Neuronal stem cell (in vitro differentiated cells): ENCODE measurements around the gene GNG3. TPM values are rescaled to one million over a fixed set of nuclear protein-coding genes. Genes with fewer than 3 reads are reported as not detected.

Experiments used
- DNase-seq: peaks from one replicate; pipeline ENCODE4 v3.0.0-alpha.2; 2013; ENCODE audit warnings: low spot score
- H2AFZ ChIP-seq: one replicate; pipeline ENCODE4 v1.6.1; 2013; ENCODE audit warnings: mild to moderate bottlenecking, low read length, inconsistent platforms
- H2AK5ac ChIP-seq: 2 replicates; pipeline ENCODE4 v1.6.1; 2013; ENCODE audit warnings: low read depth, mild to moderate bottlenecking, inconsistent platforms, low read length, moderate library complexity, mixed read lengths
- H2BK120ac ChIP-seq: 2 replicates; pipeline ENCODE4 v1.6.1; 2013; ENCODE audit warnings: low read depth, mild to moderate bottlenecking, inconsistent platforms, low read length, moderate library complexity, mixed read lengths
- H2BK12ac ChIP-seq: one replicate; pipeline ENCODE4 v1.6.1; 2013; ENCODE audit warnings: low read length, inconsistent platforms
- H2BK15ac ChIP-seq: 2 replicates; pipeline ENCODE4 v1.6.1; 2013; ENCODE audit warnings: mild to moderate bottlenecking, low read length, inconsistent platforms, mixed read lengths
- H2BK5ac ChIP-seq: one replicate; pipeline ENCODE4 v1.6.1; 2013; ENCODE audit warnings: inconsistent platforms, mild to moderate bottlenecking, low read length, moderate library complexity
- H3K14ac ChIP-seq: one replicate; pipeline ENCODE4 v1.6.1; 2013; ENCODE audit warnings: low read length, inconsistent platforms
- H3K18ac ChIP-seq: 2 replicates; pipeline ENCODE4 v1.6.1; 2013; ENCODE audit warnings: low read length, inconsistent platforms
- H3K23ac ChIP-seq: 2 replicates; pipeline ENCODE4 v1.6.1; 2013; ENCODE audit warnings: low read depth, mild to moderate bottlenecking, mixed read lengths, low read length, inconsistent platforms; ENCODE audit not compliant: poor library complexity
- H3K27ac ChIP-seq: replicated peaks from 3 replicates; pipeline ENCODE4 v1.5.1; 2013; ENCODE audit warnings: low read length, inconsistent platforms
- H3K27me3 ChIP-seq, 3 experiments: 2 replicates each; pipeline ENCODE4 v1.6.1; 2013; ENCODE audit warnings: low read length in 3 of 3, mild to moderate bottlenecking in 2 of 3, inconsistent platforms in 1 of 3, low read depth in 1 of 3, mixed read lengths in 1 of 3, moderate library complexity in 1 of 3; ENCODE audit not compliant: control insufficient read depth in 3 of 3, insufficient read depth in 3 of 3
- H3K36me3 ChIP-seq, 2 donors: replicated peaks in 1 of 2; 2 replicates each; pipeline ENCODE4 v1.6.1; 2013; ENCODE audit warnings: low read length in 2 of 2; ENCODE audit not compliant: control insufficient read depth in 2 of 2, insufficient read depth in 2 of 2
- H3K4ac ChIP-seq: 2 replicates; pipeline ENCODE4 v1.6.1; 2013; ENCODE audit warnings: inconsistent platforms, mild to moderate bottlenecking, low read length, moderate library complexity
- H3K4me1 ChIP-seq, 2 donors: 1 replicate in 1 of 2; 2 replicates in 1 of 2; pipeline ENCODE4 v1.6.1; 2013; ENCODE audit warnings: low read length in 2 of 2, low read depth in 1 of 2; ENCODE audit not compliant: control insufficient read depth in 2 of 2, insufficient read depth in 1 of 2
- H3K4me2 ChIP-seq: one replicate; pipeline ENCODE4 v1.6.1; 2013; ENCODE audit warnings: mild to moderate bottlenecking, low read length, inconsistent platforms; ENCODE audit not compliant: insufficient read depth, poor library complexity, severe bottlenecking
- H3K4me3 ChIP-seq, 2 donors: 2 replicates each; pipeline ENCODE4 v1.5.1; 2013; ENCODE audit warnings: low read length in 2 of 2, mild to moderate bottlenecking in 2 of 2, inconsistent platforms in 1 of 2, moderate library complexity in 1 of 2
- H3K79me1 ChIP-seq: one replicate; pipeline ENCODE4 v1.6.1; 2013; ENCODE audit warnings: low read depth, mild to moderate bottlenecking, inconsistent platforms, low read length, moderate library complexity
- H3K9ac ChIP-seq: one replicate; pipeline ENCODE4 v1.6.1; 2013; ENCODE audit warnings: mild to moderate bottlenecking, low read depth, low read length, inconsistent platforms; ENCODE audit not compliant: poor library complexity
- H3K9me3 ChIP-seq, 2 donors: replicated peaks in 1 of 2; 2 replicates each; pipeline versions ENCODE3 to v1.6.1; 2013; ENCODE audit warnings: low read length in 2 of 2, mild to moderate bottlenecking in 2 of 2, inconsistent platforms in 1 of 2, low read depth in 1 of 2, mixed read lengths in 1 of 2, moderate library complexity in 1 of 2; ENCODE audit not compliant: control insufficient read depth in 2 of 2, insufficient read depth in 1 of 2
- H4K8ac ChIP-seq: one replicate; pipeline ENCODE4 v1.6.1; 2013; ENCODE audit warnings: low read depth, mild to moderate bottlenecking, inconsistent platforms, low read length, moderate library complexity
- H4K91ac ChIP-seq: one replicate; pipeline ENCODE4 v1.6.1; 2013; ENCODE audit warnings: low read length, low read depth, mild to moderate bottlenecking, inconsistent platforms; ENCODE audit not compliant: poor library complexity
- WGBS, 2 donors: extraction: QIAGEN DNeasy Blood & Tissue Kit; methylation state at CpG; one replicate each; pipeline ENCODE4 v1.1.7; 2013; ENCODE audit warnings: missing lambda C conversion rate in 2 of 2, mixed read lengths in 1 of 2; ENCODE audit not compliant: insufficient read length in 2 of 2, insufficient replicate concordance in 1 of 2; ENCODE audit errors: extremely low coverage in 2 of 2; 5-methylcytosine and 5-hydroxymethylcytosine counted together
- polyA plus RNA-seq, 2 experiments: library from polyadenylated mRNA; stranded (reverse); fragments of 200-250 nt; gene quantifications; one replicate each; pipeline ENCODE4 v1.2.3, GENCODE V29; 2013

The GNG3 gene
- polyA plus RNA-seq (2013, experiment 1 of 2): 1.9 TPM
- polyA plus RNA-seq (2013, experiment 2 of 2): 1.7 TPM

DNA sequence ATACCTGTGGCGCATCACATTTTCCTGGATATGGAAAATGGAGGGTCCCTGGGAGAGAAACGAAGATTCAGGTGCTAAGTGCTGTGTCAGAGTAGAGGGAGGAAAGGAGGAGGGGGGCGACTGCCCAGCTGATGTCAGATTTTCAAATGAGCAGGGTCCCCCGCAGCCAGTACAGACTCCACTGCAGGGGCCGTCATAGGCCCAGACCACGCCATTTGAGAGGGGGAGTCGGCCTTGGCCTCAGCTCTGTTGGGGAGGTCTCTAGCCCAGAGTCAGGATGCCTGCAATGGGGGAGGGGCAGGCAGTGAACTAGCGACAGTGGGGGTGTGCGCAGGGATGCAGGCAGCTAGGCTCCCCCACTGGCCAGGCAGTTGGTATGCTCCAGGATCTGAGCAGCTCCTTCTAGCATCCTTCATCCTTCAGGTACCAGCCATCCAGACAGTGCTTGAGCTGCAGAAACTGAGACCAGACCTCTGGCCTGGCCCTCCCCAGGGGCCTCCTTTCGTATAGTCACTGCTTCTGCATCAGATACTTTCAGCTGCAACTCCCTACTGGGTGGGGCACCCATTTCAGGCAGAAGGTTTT is at the start of gene GNG3, which contains the start of gene BSCL2:
Gene GNG3, plus strand, starts transcription at position 400 of the 585 bp plus-strand sequence. CDS start 620 bp downstream, outside the sequence.
Gene BSCL2, minus strand, starts transcription at position 148 of the 585 bp plus-strand sequence. CDS start 229 bp downstream, outside the sequence.
- no CpG with 5 or more reads among the region's 10 CpGs for WGBS, 2 donors
- Histone ChIP-seq H3K4me3 (peak within 1 kb of the TSS; percentile 70 to 73), H3K36me3 (peaks cover 12 to 57% of the 10 kb centered on the region in 2 donors), H3K79me1 (no peaks in the 10 kb centered on the region), H4K91ac (no peak within 1 kb of the TSS), H4K8ac (no peak within 1 kb of the TSS), H3K4me1 (peaks cover 23 to 31% of the 10 kb centered on the region in 2 donors), H3K4ac (peak within 1 kb of the TSS; percentile 97), H3K23ac (peak within 1 kb of the TSS; percentile 90), H2BK12ac (peak within 1 kb of the TSS; percentile 76), H2BK5ac (peak within 1 kb of the TSS; percentile 94), H2AK5ac (peak within 1 kb of the TSS; percentile 88), H2BK15ac (peak within 1 kb of the TSS; percentile 38), H3K9ac (peak within 1 kb of the TSS; percentile 86), H2AFZ (peak within 1 kb of the TSS; percentile 77), H3K4me2 (peak within 1 kb of the TSS; percentile 94), H3K27me3 (no peaks in the 10 kb centered on the region), H3K14ac (peak within 1 kb of the TSS; percentile 43), H3K27ac (peak within 1 kb of the TSS; percentile 92), H3K9me3 (no peaks in the 10 kb centered on the region), H3K18ac (peak within 1 kb of the TSS; percentile 98), H2BK120ac (peak within 1 kb of the TSS; percentile 18)
- DNase-seq: peak; percentile 79

GRCh38 chr11:62664405-62665074 is 42.9 kb upstream of the GNG3 start:
- Histone ChIP-seq H3K23ac (peak overlapping the region; percentile 96), H3K9me3 (no peaks in the 10 kb centered on the region), H3K4me2 (peak overlapping the region; percentile 69), H2BK15ac (no peak overlapping the region), H3K27me3 (no peaks in the 10 kb centered on the region), H3K4me1 (peaks cover 4 to 10% of the 10 kb centered on the region in 2 donors), H2BK12ac (no peak overlapping the region), H4K8ac (no peak overlapping the region), H3K36me3 (peaks cover 16 to 51% of the 10 kb centered on the region in 2 donors), H3K9ac (peak overlapping the region; percentile 66), H2AFZ (peak overlapping the region; percentile 95), H2AK5ac (no peak overlapping the region), H3K79me1 (peaks cover 11% of the 10 kb centered on the region), H3K27ac (peak overlapping the region; percentile 94), H2BK5ac (peak overlapping the region; percentile 63), H3K14ac (peak overlapping the region; percentile 1), H3K4me3 (peak overlapping the region; percentile 93 to 98), H3K4ac (no peak overlapping the region), H4K91ac (no peak overlapping the region), H3K18ac (peak overlapping the region; percentile 96), H2BK120ac (no peak overlapping the region)
- DNase-seq: no peak
- no CpG with 5 or more reads among the region's 36 CpGs for WGBS, 2 donors

- H3K23ac ChIP-seq: peak within 1 kb of the TSS; percentile 96
- H4K8ac ChIP-seq: no peak within 1 kb of the TSS
- H3K14ac ChIP-seq: peak within 1 kb of the TSS; percentile 47
- peaks cover 11% of the 10 kb centered on the region for H3K79me1 ChIP-seq
- H2BK15ac ChIP-seq: no peak within 1 kb of the TSS
- no CpG with 5 or more reads among the region's 47 CpGs for WGBS, 2 donors
- H3K4ac ChIP-seq: no peak within 1 kb of the TSS
- peak within 1 kb of the TSS; percentile 90 for H2AK5ac ChIP-seq
- H3K4me1 ChIP-seq: peaks cover 4 to 12% of the 10 kb centered on the region in 2 donors
- peaks cover 16 to 51% of the 10 kb centered on the region in 2 donors for H3K36me3 ChIP-seq
- peak; percentile 93 for DNase-seq
- H2BK5ac ChIP-seq: peak within 1 kb of the TSS; percentile 63
- H3K9me3 ChIP-seq: no peaks in the 10 kb centered on the region
- peak within 1 kb of the TSS; percentile 93 for H3K4me2 ChIP-seq
- H3K18ac ChIP-seq: peak within 1 kb of the TSS; percentile 96
- H2AFZ ChIP-seq: peak within 1 kb of the TSS; percentile 95
- no peaks in the 10 kb centered on the region for H3K27me3 ChIP-seq
- H3K9ac ChIP-seq: peak within 1 kb of the TSS; percentile 95
- H2BK120ac ChIP-seq: no peak within 1 kb of the TSS
- H3K4me3 ChIP-seq: peak within 1 kb of the TSS; percentile 93 to 98
- H4K91ac ChIP-seq: no peak within 1 kb of the TSS
- H2BK12ac ChIP-seq: no peak within 1 kb of the TSS
- peak within 1 kb of the TSS; percentile 94 for H3K27ac ChIP-seq
Observed at GRCh38 chr11:62665075-62665598, 42.3 kb upstream of the GNG3 start, which contains the start of the genes C11orf98 and CSKMT. Gene C11orf98, minus strand, starts transcription at chr11:62665210. Its CDS starts 41 bp downstream, at chr11:62665169. Gene CSKMT, plus strand, starts transcription at chr11:62665312. Its CDS starts 568 bp downstream, at chr11:62665880.
